Measurements from ENCODE around the gene SMCP. TPM values are rescaled to one million over a fixed set of nuclear protein-coding genes. Genes with fewer than 3 reads are reported as not detected.

Gene SMCP
- total and polyA plus RNA-seq, 3 experiments from 2014 or later = not detected

- Mint-ChIP-seq H3K4me1 (no peaks in the 10 kb centered on the region), H3K9me3 (peaks cover 0 to 3% (median 0%) of the 10 kb centered on the region in 5 donors), H3K27ac (no peak overlapping the region), H3K4me3 (no peak overlapping the region), H3K27me3 (peaks cover 8 to 17% of the 10 kb centered on the region in 2 donors), H3K36me3 (no peaks in the 10 kb centered on the region)
- Histone ChIP-seq H3K27me3 (ENCODE audit: insufficient read depth, low read length, poor library complexity, severe bottlenecking) (no peaks in the 10 kb centered on the region), H3K4me1 (ENCODE audit: insufficient read depth, low read length) (no peaks in the 10 kb centered on the region), H3K36me3 (ENCODE audit: insufficient read depth, low read length) (no peaks in the 10 kb centered on the region), H3K4me3 (ENCODE audit: low read length) (no peak overlapping the region), H3K27ac (ENCODE audit: low read depth, low read length) (no peak overlapping the region), H3K9me3 (ENCODE audit: low read length) (peaks cover 4% of the 10 kb centered on the region)
- ChIA-PET CTCF (no interaction called here), POLR2A (no interaction called here)
- no peak for DNase-seq
Observed at GRCh38 chr1:152933196-152933595, 55.1 kb downstream of the SMCP start.

Other genes with a start within 250 kb of the SMCP start
- not detected for gene LCE2D, start 214.9 kb upstream of the SMCP start, total RNA-seq
- not detected for gene LCE2D, start 214.9 kb upstream of the SMCP start, polyA plus RNA-seq
- not detected for gene LCE2C, start 203.0 kb upstream of the SMCP start, total RNA-seq
- gene LCE2C, start 203.0 kb upstream of the SMCP start, polyA plus RNA-seq = not detected
- not detected for gene LCE2B, start 192.2 kb upstream of the SMCP start, total RNA-seq
- not detected for gene LCE2B, start 192.2 kb upstream of the SMCP start, polyA plus RNA-seq
- not detected for gene LCE2A, start 180.0 kb upstream of the SMCP start, total RNA-seq
- gene LCE2A, start 180.0 kb upstream of the SMCP start, polyA plus RNA-seq = not detected
- gene LCE4A, start 170.2 kb upstream of the SMCP start, total RNA-seq = not detected
- gene LCE4A, start 170.2 kb upstream of the SMCP start, polyA plus RNA-seq = not detected
- gene KPRP, start 120.3 kb upstream of the SMCP start, total RNA-seq = not detected
- gene KPRP, start 120.3 kb upstream of the SMCP start, polyA plus RNA-seq = not detected
- gene LCE1F, start 103.2 kb upstream of the SMCP start, total RNA-seq = not detected
- not detected for gene LCE1F, start 103.2 kb upstream of the SMCP start, polyA plus RNA-seq
- gene LCE1E, start 92.1 kb upstream of the SMCP start, total RNA-seq = not detected
- gene LCE1E, start 92.1 kb upstream of the SMCP start, polyA plus RNA-seq = not detected
- not detected for gene LCE1D, start 81.6 kb upstream of the SMCP start, total RNA-seq
- gene LCE1D, start 81.6 kb upstream of the SMCP start, polyA plus RNA-seq = not detected
- gene LCE1C, start 71.7 kb upstream of the SMCP start, total RNA-seq = not detected
- gene LCE1C, start 71.7 kb upstream of the SMCP start, polyA plus RNA-seq = not detected
- not detected for gene LCE1B, start 66.4 kb upstream of the SMCP start, total RNA-seq
- not detected for gene LCE1B, start 66.4 kb upstream of the SMCP start, polyA plus RNA-seq
- gene LCE1A, start 50.8 kb upstream of the SMCP start, total RNA-seq = not detected
- gene LCE1A, start 50.8 kb upstream of the SMCP start, polyA plus RNA-seq = not detected
- gene LCE6A, start 35.5 kb upstream of the SMCP start, total RNA-seq = not detected
- gene LCE6A, start 35.5 kb upstream of the SMCP start, polyA plus RNA-seq = not detected
- gene LCE7A, start 18.3 kb upstream of the SMCP start, total RNA-seq = not detected
- gene LCE7A, start 18.3 kb upstream of the SMCP start, polyA plus RNA-seq = not detected
- gene IVL, start 30.2 kb downstream of the SMCP start, total RNA-seq = not detected
- not detected for gene IVL, start 30.2 kb downstream of the SMCP start, polyA plus RNA-seq
- not detected for gene SPRR5, start 68.9 kb downstream of the SMCP start, total RNA-seq
- gene SPRR5, start 68.9 kb downstream of the SMCP start, polyA plus RNA-seq = not detected
- not detected for gene SPRR4, start 92.3 kb downstream of the SMCP start, total RNA-seq
- not detected for gene SPRR4, start 92.3 kb downstream of the SMCP start, polyA plus RNA-seq
- gene SPRR1A, start 105.8 kb downstream of the SMCP start, total RNA-seq = not detected
- gene SPRR1A, start 105.8 kb downstream of the SMCP start, polyA plus RNA-seq = not detected
- gene SPRR3, start 123.4 kb downstream of the SMCP start, total RNA-seq = not detected
- not detected for gene SPRR3, start 123.4 kb downstream of the SMCP start, polyA plus RNA-seq
- not detected for gene SPRR1B, start 152.9 kb downstream of the SMCP start, total RNA-seq
- not detected for gene SPRR1B, start 152.9 kb downstream of the SMCP start, polyA plus RNA-seq
- gene SPRR2D, start 162.8 kb downstream of the SMCP start, total RNA-seq = not detected
- not detected for gene SPRR2D, start 162.8 kb downstream of the SMCP start, polyA plus RNA-seq
- not detected for gene SPRR2A, start 179.2 kb downstream of the SMCP start, total RNA-seq
- not detected for gene SPRR2A, start 179.2 kb downstream of the SMCP start, polyA plus RNA-seq
- gene SPRR2B, start 193.3 kb downstream of the SMCP start, total RNA-seq = not detected
- gene SPRR2B, start 193.3 kb downstream of the SMCP start, polyA plus RNA-seq = not detected
- gene SPRR2E, start 216.2 kb downstream of the SMCP start, total RNA-seq = not detected
- gene SPRR2E, start 216.2 kb downstream of the SMCP start, polyA plus RNA-seq = not detected
- gene SPRR2F, start 235.2 kb downstream of the SMCP start, total RNA-seq = not detected
- gene SPRR2F, start 235.2 kb downstream of the SMCP start, polyA plus RNA-seq = not detected

Data from CD8-positive, alpha-beta memory T cell (primary cell).